HG03135 (cell line): ENCODE data around the gene AADACL2.
"Not testable (repeated sequence)": the region's sequence is repeated elsewhere in the genome, so short reads cannot be mapped to it uniquely, and the experiment has no call there.

Source experiments
- ATAC-seq: cut with Tn5 transposase; IDR thresholded peaks from one replicate; pipeline ENCODE4 v1.9.1; 2021; ENCODE audit warnings: mild to moderate bottlenecking, moderate library complexity; ENCODE audit not compliant: unreplicated experiment

AADACL2 gene

GRCh38 chr3:151765685-151766084 is 32.0 kb downstream of the AADACL2 start:
- no peak for ATAC-seq

GRCh38 chr3:151766454-151766853 is 32.7 kb downstream of the AADACL2 start:
- no peak for ATAC-seq

- no peak for ATAC-seq
Observed at GRCh38 chr3:151768393-151768930, 34.7 kb downstream of the AADACL2 start.

- ATAC-seq, result no peak
Observed at GRCh38 chr3:151769175-151769574, 35.4 kb downstream of the AADACL2 start.

GRCh38 chr3:151770956-151771355 is 37.2 kb downstream of the AADACL2 start:
- ATAC-seq, result no peak

- no peak for ATAC-seq
Observed at GRCh38 chr3:151772825-151773480, 39.2 kb downstream of the AADACL2 start.

GRCh38 chr3:151774235-151774634 is 40.5 kb downstream of the AADACL2 start:
- ATAC-seq, result no peak

- ATAC-seq, result no peak
Observed at GRCh38 chr3:151774910-151775309, 41.2 kb downstream of the AADACL2 start.

- no peak for ATAC-seq
Observed at GRCh38 chr3:151775314-151776258, 41.9 kb downstream of the AADACL2 start.

GRCh38 chr3:151776259-151776740 is 42.6 kb downstream of the AADACL2 start:
- ATAC-seq, result no peak

- ATAC-seq, result no peak
Observed at GRCh38 chr3:151777880-151778279, 44.2 kb downstream of the AADACL2 start.

GRCh38 chr3:151787626-151788025 is 53.9 kb downstream of the AADACL2 start:
- ATAC-seq, result no peak

GRCh38 chr3:151788401-151788800 is 54.7 kb downstream of the AADACL2 start:
- no peak for ATAC-seq

GRCh38 chr3:151789853-151790463 is 56.2 kb downstream of the AADACL2 start:
- ATAC-seq, result no peak

- ATAC-seq, result not testable (repeated sequence)
Observed at GRCh38 chr3:151790763-151791162, 57.0 kb downstream of the AADACL2 start.

GRCh38 chr3:151792411-151792810 is 58.7 kb downstream of the AADACL2 start:
- ATAC-seq, result no peak

GRCh38 chr3:151793636-151794035 is 59.9 kb downstream of the AADACL2 start:
- ATAC-seq, result no peak

GRCh38 chr3:151794080-151794479 is 60.4 kb downstream of the AADACL2 start:
- ATAC-seq, result no peak

GRCh38 chr3:151795276-151795675 is 61.5 kb downstream of the AADACL2 start:
- ATAC-seq, result no peak

GRCh38 chr3:151796105-151796680 is 62.5 kb downstream of the AADACL2 start:
- ATAC-seq, result no peak

GRCh38 chr3:151798466-151798865 is 64.7 kb downstream of the AADACL2 start:
- no peak for ATAC-seq
